Measurements from ENCODE around the gene TNS4. TPM values are rescaled to one million over a fixed set of nuclear protein-coding genes. Genes with fewer than 3 reads are reported as not detected.

The TNS4 gene
- total RNA-seq, 1 experiment from 2014 or later = 0.59 TPM

DNA sequence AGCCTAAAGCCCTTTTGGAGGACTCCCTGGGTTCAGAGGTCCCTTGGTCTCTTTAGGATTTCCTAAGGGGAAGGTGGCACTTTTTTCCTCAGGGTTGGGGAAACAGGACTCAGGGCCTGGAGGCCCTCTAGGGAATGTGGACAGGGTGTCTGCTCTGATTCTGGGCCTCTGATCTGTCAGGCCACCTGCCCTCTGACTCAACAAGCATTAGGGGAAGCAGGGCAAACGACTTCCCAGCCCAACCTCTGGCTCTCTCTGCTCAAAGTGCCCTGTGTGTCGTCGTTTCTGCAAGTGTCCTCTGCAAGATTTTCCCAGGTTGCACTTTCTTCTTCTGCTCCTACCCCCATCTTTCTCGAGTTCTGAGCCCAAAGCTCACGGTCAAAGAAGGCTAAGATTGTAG, 64.8 kb downstream of the TNS4 start:
- Histone ChIP-seq H3K79me2 (ENCODE audit: insufficient read depth, low read length) (no peaks in the 10 kb centered on the region), H2AFZ (ENCODE audit: low read length) (no peak overlapping the region), H3K4ac (ENCODE audit: low read depth, low read length) (no peak overlapping the region), H4K8ac (replicated peaks; ENCODE audit: insufficient read length, low read depth, low read length) (no peak overlapping the region), H2BK5ac (ENCODE audit: insufficient read length, low read length) (no peak overlapping the region), H3K18ac (ENCODE audit: insufficient read length, low read depth, low read length) (no peak overlapping the region), H3T11ph (ENCODE audit: low read length) (no peak overlapping the region), H3K23me2 (ENCODE audit: insufficient read length, low read depth, low read length, poor library complexity, severe bottlenecking) (no peaks in the 10 kb centered on the region), H2BK20ac (ENCODE audit: low read depth, low read length, poor library complexity, severe bottlenecking) (no peak overlapping the region), H3K4me2 (ENCODE audit: insufficient read depth, insufficient read length, low read length) (no peak overlapping the region), H4K5ac (ENCODE audit: insufficient read length, low read depth, low read length) (no peak overlapping the region), H3K4me1 (ENCODE audit: insufficient read depth, low read length) (no peaks in the 10 kb centered on the region), H3K9me3 (ENCODE audit: control insufficient read depth, low read depth, low read length) (no peaks in the 10 kb centered on the region), H3K9ac (ENCODE audit: extremely low read depth, insufficient read length, low read length) (no peak overlapping the region), H2AK5ac (ENCODE audit: insufficient read length, low read length) (no peak overlapping the region), H2BK12ac (ENCODE audit: insufficient read length, low read depth, low read length) (no peak overlapping the region), H4K91ac (ENCODE audit: insufficient read length, low read depth, low read length) (no peak overlapping the region), H3K23ac (ENCODE audit: insufficient read length, low read depth, low read length) (no peak overlapping the region), H3K14ac (ENCODE audit: insufficient read depth, low read length) (no peak overlapping the region), H2BK15ac (ENCODE audit: low read depth, low read length) (no peak overlapping the region), H3K79me1 (ENCODE audit: insufficient read depth, low read depth, low read length, poor library complexity, severe bottlenecking) (no peaks in the 10 kb centered on the region), H3K27me3 (ENCODE audit: insufficient read depth, low read length) (no peaks in the 10 kb centered on the region), H2BK120ac (ENCODE audit: low read depth, low read length, poor library complexity, severe bottlenecking) (no peak overlapping the region), H3K27ac (ENCODE audit: insufficient read length, low read depth, low read length) (no peak overlapping the region), H3K56ac (ENCODE audit: insufficient read length, low read depth, low read length) (no peak overlapping the region), H4K20me1 (ENCODE audit: control insufficient read depth, insufficient read depth, insufficient read length) (no peaks in the 10 kb centered on the region)
- Mint-ChIP-seq H3K4me1 (peaks cover 10 to 12% of the 10 kb centered on the region in 2 experiments), H3K9me3 (no peaks in the 10 kb centered on the region), H3K27ac (no peak overlapping the region), H3K4me3 (no peak overlapping the region), H3K36me3 (ENCODE audit: insufficient read depth in 1 of 3, low read depth in 3 of 3) (no peaks in the 10 kb centered on the region), H3K27me3 (ENCODE audit: low read depth) (peaks cover 5% of the 10 kb centered on the region)
- DNase-seq = no peak
- TF ChIP-seq CTCF (conservative IDR thresholded peaks at IDR 0.05) = no peak
- no CpG with 5 or more reads among the region's 5 CpGs for WGBS (ENCODE audit: extremely low coverage, insufficient read length, low lambda C conversion rate)
